Mononuclear cell (primary cell): Measurements from ENCODE around the gene ADORA1. TPM values are rescaled to one million over a fixed set of nuclear protein-coding genes. Genes with fewer than 3 reads are reported as not detected.

Experiments used
- H3K27me3 ChIP-seq: 2 replicates; pipeline ENCODE4 v1.6.0; 2011; ENCODE audit warnings: low read length, control low read depth; ENCODE audit not compliant: insufficient read depth
- H3K4me1 ChIP-seq: 2 replicates; pipeline ENCODE4 v1.5.1; 2011; ENCODE audit warnings: mild to moderate bottlenecking, low read length, control low read depth; ENCODE audit not compliant: insufficient read depth
- H3K4me3 ChIP-seq: 2 replicates; pipeline ENCODE4 v1.5.1; 2011; ENCODE audit warnings: mild to moderate bottlenecking, low read length, moderate library complexity
- H3K9me3 ChIP-seq: 2 replicates; pipeline ENCODE4 v1.5.1; 2011; ENCODE audit warnings: low read depth, mild to moderate bottlenecking, control low read depth, low read length
- total RNA-seq: library from RNA; depleted of rRNA; stranded (reverse); fragments of >200 nt; gene quantifications from one replicate; pipeline ENCODE4 v1.2.3, GENCODE V29; 2012

The ADORA1 gene
- total RNA-seq, 1 donor = not detected

- Histone ChIP-seq H3K27me3 (no peaks in the 10 kb centered on the region), H3K9me3 (no peaks in the 10 kb centered on the region), H3K4me1 (peaks cover 40% of the 10 kb centered on the region), H3K4me3 (no peak overlapping the region)
Measured at GRCh38 chr1:203199481-203199815, 71.9 kb downstream of the ADORA1 start.

- Histone ChIP-seq H3K27me3 (no peaks in the 10 kb centered on the region), H3K4me1 (peaks cover 40% of the 10 kb centered on the region), H3K4me3 (no peak overlapping the region), H3K9me3 (no peaks in the 10 kb centered on the region)
Measured at GRCh38 chr1:203199816-203200571, 72.5 kb downstream of the ADORA1 start.

GRCh38 chr1:203200916-203201315 is 73.4 kb downstream of the ADORA1 start:
- Histone ChIP-seq H3K4me3 (no peak overlapping the region), H3K4me1 (peaks cover 40% of the 10 kb centered on the region), H3K9me3 (no peaks in the 10 kb centered on the region), H3K27me3 (no peaks in the 10 kb centered on the region)

- Histone ChIP-seq H3K27me3 (no peaks in the 10 kb centered on the region), H3K9me3 (no peaks in the 10 kb centered on the region), H3K4me3 (no peak overlapping the region), H3K4me1 (peaks cover 40% of the 10 kb centered on the region)
Measured at GRCh38 chr1:203201516-203202205, 74.1 kb downstream of the ADORA1 start.

GRCh38 chr1:203202431-203203245 is 75.1 kb downstream of the ADORA1 start:
- H3K27me3 ChIP-seq = no peaks in the 10 kb centered on the region
- H3K4me1 ChIP-seq = peaks cover 40% of the 10 kb centered on the region
- H3K4me3 ChIP-seq = no peak overlapping the region
- H3K9me3 ChIP-seq = no peaks in the 10 kb centered on the region

- no peaks in the 10 kb centered on the region for H3K9me3 ChIP-seq
- peaks cover 35% of the 10 kb centered on the region for H3K4me1 ChIP-seq
- H3K27me3 ChIP-seq = no peaks in the 10 kb centered on the region
- no peak overlapping the region for H3K4me3 ChIP-seq
Measured at GRCh38 chr1:203204756-203205155, 77.2 kb downstream of the ADORA1 start.

GRCh38 chr1:203206129-203206687 is 78.7 kb downstream of the ADORA1 start:
- H3K9me3 ChIP-seq = no peaks in the 10 kb centered on the region
- no peaks in the 10 kb centered on the region for H3K27me3 ChIP-seq
- H3K4me1 ChIP-seq = peaks cover 21% of the 10 kb centered on the region
- no peak overlapping the region for H3K4me3 ChIP-seq

- Histone ChIP-seq H3K9me3 (no peaks in the 10 kb centered on the region), H3K4me3 (no peak overlapping the region), H3K27me3 (no peaks in the 10 kb centered on the region), H3K4me1 (peaks cover 5% of the 10 kb centered on the region)
Measured at GRCh38 chr1:203207751-203208150, 80.2 kb downstream of the ADORA1 start.

- Histone ChIP-seq H3K27me3 (no peaks in the 10 kb centered on the region), H3K4me3 (no peak overlapping the region), H3K9me3 (no peaks in the 10 kb centered on the region), H3K4me1 (peaks cover 1% of the 10 kb centered on the region)
Measured at GRCh38 chr1:203208181-203208580, 80.7 kb downstream of the ADORA1 start.

- peaks cover 7% of the 10 kb centered on the region for H3K4me1 ChIP-seq
- H3K27me3 ChIP-seq = no peaks in the 10 kb centered on the region
Measured at GRCh38 chr1:203210350-203210749, 82.8 kb downstream of the ADORA1 start.

GRCh38 chr1:203210988-203211387 is 83.5 kb downstream of the ADORA1 start:
- no peaks in the 10 kb centered on the region for H3K9me3 ChIP-seq
- H3K4me1 ChIP-seq = peaks cover 13% of the 10 kb centered on the region
- H3K4me3 ChIP-seq = no peak overlapping the region
- H3K27me3 ChIP-seq = no peaks in the 10 kb centered on the region

More at GRCh38 chr1:203210350-203210749, 82.8 kb downstream of the ADORA1 start:
- H3K9me3 ChIP-seq = no peaks in the 10 kb centered on the region
- H3K4me3 ChIP-seq = no peak overlapping the region

- peaks cover 21% of the 10 kb centered on the region for H3K4me1 ChIP-seq
- no peaks in the 10 kb centered on the region for H3K9me3 ChIP-seq
- H3K27me3 ChIP-seq = no peaks in the 10 kb centered on the region
- H3K4me3 ChIP-seq = no peak overlapping the region
Measured at GRCh38 chr1:203211812-203212211, 84.3 kb downstream of the ADORA1 start.

- Histone ChIP-seq H3K27me3 (peaks cover 4% of the 10 kb centered on the region), H3K4me3 (no peak overlapping the region), H3K9me3 (no peaks in the 10 kb centered on the region), H3K4me1 (peaks cover 33% of the 10 kb centered on the region)
Measured at GRCh38 chr1:203213126-203213525, 85.6 kb downstream of the ADORA1 start.

- Histone ChIP-seq H3K27me3 (peaks cover 4% of the 10 kb centered on the region), H3K9me3 (no peaks in the 10 kb centered on the region), H3K4me3 (no peak overlapping the region), H3K4me1 (peaks cover 33% of the 10 kb centered on the region)
Measured at GRCh38 chr1:203214871-203215270, 87.3 kb downstream of the ADORA1 start.

- H3K4me1 ChIP-seq = peaks cover 33% of the 10 kb centered on the region
- no peaks in the 10 kb centered on the region for H3K9me3 ChIP-seq
- H3K4me3 ChIP-seq = no peak overlapping the region
- H3K27me3 ChIP-seq = peaks cover 4% of the 10 kb centered on the region
Measured at GRCh38 chr1:203215573-203215972, 88.0 kb downstream of the ADORA1 start.
